Lung (tissue), 12 donors: ENCODE data around the gene TCF12. TPM values are rescaled to one million over a fixed set of nuclear protein-coding genes. Genes with fewer than 3 reads are reported as not detected.
A peak's percentile ranks its signal among the peaks of the same experiment; 100 is the strongest.

ENCODE experiments used
- ATAC-seq: fragments of 200-7000 bp; cut with Tn5 transposase; one replicate; pipeline ENCODE4 v1.9.1; 2020; ENCODE audit warnings: moderate number of reproducible peaks; ENCODE audit not compliant: insufficient read depth, low FRiP score
- DNase-seq, 3 donors: peaks; one replicate each; pipeline ENCODE4 v3.0.0-alpha.2; 2013 to 2017
- H3K27ac ChIP-seq, 2 donors: one replicate each; pipeline ENCODE4 v1.5.1; 2013; ENCODE audit warnings: mild to moderate bottlenecking in 2 of 2, moderate library complexity in 2 of 2, control low read depth in 1 of 2, inconsistent platforms in 1 of 2, low read depth in 1 of 2, low read length in 1 of 2
- H3K27me3 ChIP-seq, 3 donors: one replicate each; pipeline ENCODE4 v1.5.1; 2013; ENCODE audit warnings: low read length in 2 of 3; ENCODE audit not compliant: control insufficient read depth in 3 of 3, insufficient read depth in 3 of 3
- H3K36me3 ChIP-seq, 4 donors: one replicate each; pipeline ENCODE4 v1.5.1; 2013; ENCODE audit warnings: low read length in 4 of 4, mild to moderate bottlenecking in 1 of 4, moderate library complexity in 1 of 4; ENCODE audit not compliant: control insufficient read depth in 4 of 4, insufficient read depth in 4 of 4
- H3K4me1 ChIP-seq, 5 donors: one replicate each; pipeline ENCODE4 v1.5.1; 2013; ENCODE audit warnings: low read length in 5 of 5, mild to moderate bottlenecking in 2 of 5, moderate library complexity in 1 of 5; ENCODE audit not compliant: control insufficient read depth in 5 of 5, insufficient read depth in 5 of 5
- H3K4me3 ChIP-seq: one replicate; pipeline ENCODE4 v1.5.1; 2013; ENCODE audit warnings: mild to moderate bottlenecking, control low read depth, moderate library complexity
- H3K9ac ChIP-seq, 2 donors: one replicate each; pipeline ENCODE4 v1.5.1; 2013; ENCODE audit warnings: low read length in 2 of 2, control low read depth in 1 of 2; ENCODE audit not compliant: insufficient read depth in 1 of 2
- H3K9me3 ChIP-seq, 4 donors: one replicate each; pipeline ENCODE4 v1.5.1; 2013; ENCODE audit warnings: low read length in 3 of 4, mild to moderate bottlenecking in 1 of 4, moderate library complexity in 1 of 4; ENCODE audit not compliant: control insufficient read depth in 4 of 4, insufficient read depth in 3 of 4
- CTCF ChIP-seq: IDR thresholded peaks from 2 replicates; pipeline ENCODE4 v1.5.1; 2012; ENCODE audit warnings: mild to moderate bottlenecking; ENCODE audit errors: control extremely low read depth, extremely low read depth
- WGBS, 2 donors: extraction: QIAGEN DNeasy Blood & Tissue Kit; methylation state at CpG; one replicate each; pipeline ENCODE4 v1.1.7; 2013; 5-methylcytosine and 5-hydroxymethylcytosine counted together
- polyA plus RNA-seq, 2 donors: library from polyadenylated mRNA; stranded (reverse); fragments of 200-250 nt; gene quantifications; one replicate each; pipeline ENCODE4 v1.2.1, GENCODE V29; 2013
- total RNA-seq, 2 donors: library from RNA; depleted of rRNA in 1 of 2; stranded (reverse); fragments of >200 nt in 1 of 2; gene quantifications; one replicate each; pipeline ENCODE4 v1.2.1, GENCODE V29; 2014 to 2021
- donor health status: control.
- donor health status: control.
- donor health status: Bipolar disorder and iron deficiency.
- donor health status: healthy.
- donor health status: DM: yes; HTN: yes; CAD: no.

Gene TCF12
- total and polyA plus RNA-seq, 4 donors: 9.6 to 314 (median 56.3) TPM

DNA sequence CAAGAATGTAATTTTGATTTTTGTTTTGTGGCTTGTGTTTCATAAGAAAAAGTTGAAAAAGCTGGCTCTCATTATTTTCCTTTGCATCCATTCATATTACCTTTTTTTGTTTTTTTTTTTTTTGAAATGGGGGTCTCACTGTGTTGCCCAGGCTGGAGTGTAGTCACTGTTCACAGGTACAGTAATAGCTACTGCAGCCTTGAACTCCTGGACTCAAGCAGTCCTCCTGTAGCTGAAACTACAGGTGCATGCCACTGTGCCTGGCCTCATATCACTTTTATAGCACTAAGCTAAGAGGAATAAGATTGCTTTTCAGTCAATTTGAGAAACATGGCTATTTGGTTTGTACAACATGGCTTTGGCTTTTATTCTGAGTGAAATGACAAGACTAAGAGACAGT lies 49.8 kb downstream of the TCF12 start:
- Histone ChIP-seq H3K36me3 (no peaks in the 10 kb centered on the region), H3K9me3 (no peaks in the 10 kb centered on the region), H3K27ac (no peak overlapping the region), H3K4me3 (no peak overlapping the region), H3K27me3 (no peaks in the 10 kb centered on the region), H3K4me1 (peaks cover 5 to 23% (median 14%) of the 10 kb centered on the region in 5 donors), H3K9ac (no peak overlapping the region)
- ATAC-seq: no peak
- DNase-seq: no peak
- no peak for TF ChIP-seq CTCF

- 92 to 96% methylated on average over 1 of the region's 1 CpG for WGBS, 2 donors
- no peak for TF ChIP-seq CTCF
- no peaks in the 10 kb centered on the region for H3K36me3 ChIP-seq
These were observed 50.4 kb downstream of the TCF12 start for GRCh38 chr15:56968821-56969220.

DNA sequence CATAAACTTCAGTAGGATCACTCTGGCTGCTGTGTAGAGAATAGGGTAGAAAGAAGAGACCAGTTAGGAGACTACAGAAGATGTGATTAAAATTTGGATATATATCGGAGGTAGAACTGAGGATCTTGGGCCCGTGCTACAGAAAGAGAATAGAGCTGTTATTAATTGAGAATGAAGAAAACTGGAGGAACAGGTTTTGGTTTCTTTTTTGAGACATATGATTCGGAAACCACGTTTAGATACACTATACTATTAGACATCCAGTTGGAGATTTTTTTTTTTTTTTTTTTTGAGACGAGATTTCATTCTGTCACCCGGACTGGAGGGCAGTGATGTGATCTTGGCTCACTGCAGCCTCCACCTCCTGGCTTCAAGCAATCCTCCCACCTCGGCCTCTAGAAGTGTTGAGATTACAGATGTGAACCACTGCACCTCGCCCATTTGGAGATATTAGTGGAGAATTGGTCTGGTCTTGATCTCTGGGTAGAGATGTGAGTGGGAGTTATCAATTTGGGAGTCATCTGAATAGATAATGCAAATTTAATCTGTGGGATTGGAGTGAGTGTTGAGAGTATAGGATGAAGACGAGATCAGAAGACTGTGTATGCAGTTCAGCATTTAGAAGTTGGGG lies 50.9 kb downstream of the TCF12 start:
- no peak overlapping the region for H3K4me3 ChIP-seq
- no peak overlapping the region for H3K27ac ChIP-seq
- H3K9ac ChIP-seq: no peak overlapping the region
- H3K27me3 ChIP-seq: no peaks in the 10 kb centered on the region
- ATAC-seq (no peak), DNase-seq (peak in 1 of 3 donors; percentile 57)
- H3K36me3 ChIP-seq: no peaks in the 10 kb centered on the region
- H3K9me3 ChIP-seq: no peaks in the 10 kb centered on the region
- 68 to 81% methylated on average over 9 of the region's 9 CpGs for WGBS, 2 donors
- no peak for TF ChIP-seq CTCF
- H3K4me1 ChIP-seq: peaks cover 0 to 13% (median 6%) of the 10 kb centered on the region in 5 donors

More at GRCh38 chr15:56968821-56969220, 50.4 kb downstream of the TCF12 start:
- Histone ChIP-seq H3K4me1 (peaks cover 2 to 18% (median 11%) of the 10 kb centered on the region in 5 donors), H3K4me3 (no peak overlapping the region), H3K9ac (no peak overlapping the region), H3K27ac (no peak overlapping the region), H3K9me3 (no peaks in the 10 kb centered on the region), H3K27me3 (no peaks in the 10 kb centered on the region)
- DNase-seq: no peak
- ATAC-seq: no peak

DNA sequence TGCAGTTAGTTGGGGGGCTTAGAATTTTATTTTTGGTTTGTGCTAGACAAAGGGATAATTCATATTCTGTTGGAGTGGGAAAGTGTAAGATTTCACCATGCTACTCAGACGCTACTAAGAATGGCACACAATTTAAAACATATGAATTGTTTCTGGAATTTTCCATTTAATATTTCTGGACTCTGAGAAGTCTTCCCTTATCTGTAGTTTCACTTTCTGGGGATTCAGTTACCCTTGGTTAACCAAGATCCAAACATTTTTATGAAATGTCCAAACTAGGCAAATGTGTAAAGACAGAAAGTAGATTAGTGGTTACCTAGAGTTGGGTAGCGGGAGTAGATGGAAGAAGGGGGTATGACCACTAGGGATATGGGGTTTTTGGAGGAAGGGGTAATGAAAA lies 53.1 kb downstream of the TCF12 start:
- H3K4me3 ChIP-seq: no peak overlapping the region
- no peaks in the 10 kb centered on the region for H3K27me3 ChIP-seq
- no peaks in the 10 kb centered on the region for H3K36me3 ChIP-seq
- ATAC-seq: no peak
- TF ChIP-seq CTCF: no peak
- H3K9ac ChIP-seq: no peak overlapping the region
- H3K4me1 ChIP-seq: peaks cover 0 to 13% (median 6%) of the 10 kb centered on the region in 5 donors
- no peak for DNase-seq
- 81 to 91% methylated on average over 2 of the region's 2 CpGs for WGBS, 2 donors
- H3K27ac ChIP-seq: no peak overlapping the region
- no peaks in the 10 kb centered on the region for H3K9me3 ChIP-seq
